Measurements from ENCODE around the gene TEF.
A peak's percentile ranks its signal among the peaks of the same experiment; 100 is the strongest.
"Not testable (repeated sequence)": the region's sequence is repeated elsewhere in the genome, so short reads cannot be mapped to it uniquely, and the experiment has no call there.

The TEF gene

GRCh38 chr22:41417622-41418390, 36.1 kb downstream of the TEF start:
- no peak for DNase-seq (ENCODE audit: extremely low read depth in 1 of 2, low read depth in 1 of 2)

- no peak for DNase-seq (ENCODE audit: extremely low read depth in 1 of 2, low read depth in 1 of 2)
Measured at GRCh38 chr22:41418717-41419116, 37.0 kb downstream of the TEF start.

DNA sequence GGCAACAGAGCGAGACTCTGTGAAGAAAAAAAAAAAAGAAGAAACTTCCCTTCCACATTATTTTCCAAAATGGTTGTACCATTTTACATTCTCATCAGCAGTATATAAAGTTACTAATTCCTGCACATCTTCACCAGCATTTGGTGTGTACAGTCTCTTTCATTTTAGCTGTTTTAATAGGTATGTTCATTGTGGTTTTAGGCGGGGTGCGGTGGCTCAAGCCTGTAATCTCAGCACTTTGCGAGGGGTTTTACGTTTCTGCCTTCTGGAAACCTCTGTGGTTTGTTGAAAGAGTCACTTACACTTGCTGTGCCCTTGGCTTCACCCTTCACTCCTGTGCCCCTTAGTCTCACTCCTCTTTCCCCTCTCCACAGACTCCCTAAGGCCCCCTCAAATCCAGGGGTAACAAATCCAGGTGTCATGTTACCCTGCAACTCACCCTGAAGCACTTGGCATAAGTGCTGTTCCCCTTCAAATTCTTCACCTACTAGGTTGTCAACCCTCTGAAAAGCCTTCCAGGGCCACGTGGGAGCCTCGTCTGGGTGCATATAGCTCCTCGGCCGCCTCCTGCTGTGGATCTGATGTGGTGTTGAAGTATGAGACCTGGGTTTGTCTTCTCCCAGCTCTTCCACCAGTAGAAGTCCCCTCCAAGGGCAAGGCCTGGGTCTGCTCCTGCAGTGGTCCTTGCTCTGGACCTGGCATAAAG, 44.1 kb downstream of the TEF start:
- no peak for DNase-seq (ENCODE audit: extremely low read depth in 1 of 2, low read depth in 1 of 2)

DNA sequence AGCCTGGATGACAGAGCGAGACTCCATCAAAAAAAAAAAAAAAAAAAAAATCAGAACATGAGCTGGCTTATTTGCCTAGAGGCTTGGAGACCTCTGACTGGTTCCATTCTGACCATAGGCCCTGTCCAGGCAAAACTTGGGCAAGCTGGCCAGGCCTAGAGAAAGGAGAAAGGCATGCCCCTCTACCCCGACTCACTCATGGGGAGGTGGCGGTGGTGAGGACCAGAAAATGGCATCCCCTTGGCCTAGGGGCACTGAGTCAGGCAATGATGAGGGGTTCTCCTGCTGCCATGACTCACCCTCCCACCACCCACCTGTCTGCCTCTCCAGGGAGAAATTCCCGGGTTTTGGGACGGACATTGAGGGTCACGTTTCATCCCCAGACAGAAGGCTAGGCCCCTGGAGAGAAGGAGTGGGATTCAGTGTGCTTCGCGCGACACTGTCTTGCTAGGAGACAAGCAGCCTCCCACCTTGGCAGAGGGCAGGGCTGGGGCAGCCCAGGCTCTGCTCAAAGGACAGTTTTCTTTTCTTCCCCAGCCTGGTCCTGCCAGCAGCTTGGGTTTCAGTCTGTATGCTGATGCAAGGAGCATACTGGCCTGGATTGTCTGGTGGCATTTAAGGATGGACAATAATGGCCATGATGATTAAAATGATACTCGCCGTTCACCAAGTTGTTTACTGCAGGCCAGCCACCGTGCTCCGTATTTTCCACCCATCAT, 47.6 kb downstream of the TEF start:
- DNase-seq (ENCODE audit: extremely low read depth in 1 of 2, low read depth in 1 of 2), result no peak

DNA sequence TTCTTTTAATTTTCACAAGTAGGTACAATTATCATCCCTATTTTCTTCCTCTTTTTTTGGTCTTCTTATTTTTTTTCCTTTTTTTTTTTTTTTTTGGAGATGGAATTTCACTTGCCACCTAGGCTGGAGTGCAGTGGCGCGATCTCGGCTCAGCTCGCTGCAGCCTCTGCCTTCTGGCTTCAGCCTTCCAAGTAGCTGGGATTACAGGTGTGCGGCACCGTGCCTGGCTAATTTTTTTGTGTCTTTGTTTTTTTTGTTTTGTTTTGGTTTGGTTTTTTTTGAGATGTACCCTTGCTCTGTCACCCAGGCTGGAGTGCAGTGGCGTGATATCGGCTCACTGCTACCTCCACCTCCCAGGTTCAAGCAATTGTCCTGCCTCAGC, 48.2 kb downstream of the TEF start:
- DNase-seq (ENCODE audit: extremely low read depth in 1 of 2, low read depth in 1 of 2), result no peak

GRCh38 chr22:41431656-41432055, 49.9 kb downstream of the TEF start:
- DNase-seq (ENCODE audit: extremely low read depth in 1 of 2, low read depth in 1 of 2), result no peak

DNA sequence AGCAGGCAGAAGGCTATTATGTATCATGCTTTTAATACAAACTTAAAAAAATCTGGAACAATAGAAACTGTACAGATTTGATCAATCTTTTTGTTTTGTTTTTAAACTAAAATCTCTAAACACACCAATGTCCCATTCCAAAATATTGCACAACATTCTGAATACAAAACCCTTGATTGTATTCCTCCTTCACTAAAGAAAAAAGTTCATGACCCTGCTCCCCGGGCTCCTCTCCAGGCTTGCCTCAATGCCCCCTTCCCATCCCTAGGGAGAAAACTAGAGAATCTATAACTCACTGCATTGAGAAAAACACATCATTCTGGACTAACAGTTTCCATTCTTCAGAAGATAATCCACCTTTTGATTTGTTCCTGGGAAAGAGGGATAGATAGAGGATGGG, 51.7 kb downstream of the TEF start:
- DNase-seq (ENCODE audit: extremely low read depth in 1 of 2, low read depth in 1 of 2), result not testable (repeated sequence)

DNA sequence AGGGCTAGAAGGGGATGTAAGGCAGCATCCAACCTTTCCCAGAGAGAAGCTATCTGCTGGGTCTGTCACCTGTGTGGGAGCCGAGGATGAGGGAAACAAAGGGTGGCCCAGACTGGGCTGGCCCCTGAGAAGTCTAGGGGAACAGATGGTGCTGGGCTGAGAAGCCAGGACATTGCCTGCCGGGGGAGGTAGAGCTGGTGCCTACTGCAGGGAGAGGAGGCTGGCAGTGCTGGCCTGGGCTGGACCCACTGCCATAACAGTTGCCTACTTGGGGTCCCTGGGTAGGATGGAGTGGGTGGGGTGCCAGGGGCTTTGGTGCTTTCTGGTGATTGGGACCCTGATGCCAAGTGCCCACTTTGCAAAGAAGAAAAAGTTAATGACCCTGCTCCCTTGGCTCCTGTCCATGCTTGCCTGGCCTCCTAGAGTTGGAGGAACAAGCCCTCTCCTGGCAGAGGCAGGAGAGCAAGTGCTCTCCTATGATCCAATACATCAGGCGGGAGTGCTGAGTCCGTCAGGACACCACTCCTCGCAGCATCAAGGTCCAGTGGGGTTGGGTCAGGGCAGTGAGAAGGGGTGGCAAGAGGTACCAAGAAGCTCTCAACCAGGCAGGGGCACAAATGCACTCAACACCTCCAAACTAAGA, 52.7 kb downstream of the TEF start:
- not testable (repeated sequence) for DNase-seq (ENCODE audit: extremely low read depth in 1 of 2, low read depth in 1 of 2)

GRCh38 chr22:41435560-41435959, 53.8 kb downstream of the TEF start:
- no peak for DNase-seq (ENCODE audit: extremely low read depth in 1 of 2, low read depth in 1 of 2)

- no peak for DNase-seq (ENCODE audit: extremely low read depth in 1 of 2, low read depth in 1 of 2)
Measured at GRCh38 chr22:41436322-41437113, 54.8 kb downstream of the TEF start.

- DNase-seq (ENCODE audit: extremely low read depth in 1 of 2, low read depth in 1 of 2), result no peak
Measured at GRCh38 chr22:41437198-41437597, 55.5 kb downstream of the TEF start.

DNA sequence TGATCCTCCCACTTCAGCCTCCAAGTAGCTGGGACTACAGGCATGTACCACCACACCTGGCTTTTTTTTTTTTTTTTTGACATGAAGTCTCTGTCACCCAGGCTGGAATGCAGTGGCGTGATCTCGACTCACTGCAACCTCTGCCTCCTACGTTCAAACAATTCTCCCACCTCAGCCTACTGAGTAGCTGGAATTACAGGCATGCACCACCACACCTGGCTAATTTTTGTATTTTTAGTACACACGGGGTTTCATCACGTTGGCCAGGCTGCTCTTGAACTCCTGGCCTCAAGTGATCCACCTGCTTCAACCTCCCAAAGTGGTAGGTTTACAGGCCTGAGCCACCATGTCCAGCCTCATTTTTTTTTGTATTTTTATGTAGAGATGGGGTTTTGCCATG, 58.8 kb downstream of the TEF start:
- DNase-seq (ENCODE audit: extremely low read depth in 1 of 2, low read depth in 1 of 2), result not testable (repeated sequence)

GRCh38 chr22:41442240-41442792, 60.6 kb downstream of the TEF start:
- no peak for DNase-seq (ENCODE audit: extremely low read depth in 1 of 2, low read depth in 1 of 2)

GRCh38 chr22:41444360-41445128, 62.8 kb downstream of the TEF start:
- DNase-seq (ENCODE audit: extremely low read depth in 1 of 2, low read depth in 1 of 2), result peak; percentile 81 to 91

DNA sequence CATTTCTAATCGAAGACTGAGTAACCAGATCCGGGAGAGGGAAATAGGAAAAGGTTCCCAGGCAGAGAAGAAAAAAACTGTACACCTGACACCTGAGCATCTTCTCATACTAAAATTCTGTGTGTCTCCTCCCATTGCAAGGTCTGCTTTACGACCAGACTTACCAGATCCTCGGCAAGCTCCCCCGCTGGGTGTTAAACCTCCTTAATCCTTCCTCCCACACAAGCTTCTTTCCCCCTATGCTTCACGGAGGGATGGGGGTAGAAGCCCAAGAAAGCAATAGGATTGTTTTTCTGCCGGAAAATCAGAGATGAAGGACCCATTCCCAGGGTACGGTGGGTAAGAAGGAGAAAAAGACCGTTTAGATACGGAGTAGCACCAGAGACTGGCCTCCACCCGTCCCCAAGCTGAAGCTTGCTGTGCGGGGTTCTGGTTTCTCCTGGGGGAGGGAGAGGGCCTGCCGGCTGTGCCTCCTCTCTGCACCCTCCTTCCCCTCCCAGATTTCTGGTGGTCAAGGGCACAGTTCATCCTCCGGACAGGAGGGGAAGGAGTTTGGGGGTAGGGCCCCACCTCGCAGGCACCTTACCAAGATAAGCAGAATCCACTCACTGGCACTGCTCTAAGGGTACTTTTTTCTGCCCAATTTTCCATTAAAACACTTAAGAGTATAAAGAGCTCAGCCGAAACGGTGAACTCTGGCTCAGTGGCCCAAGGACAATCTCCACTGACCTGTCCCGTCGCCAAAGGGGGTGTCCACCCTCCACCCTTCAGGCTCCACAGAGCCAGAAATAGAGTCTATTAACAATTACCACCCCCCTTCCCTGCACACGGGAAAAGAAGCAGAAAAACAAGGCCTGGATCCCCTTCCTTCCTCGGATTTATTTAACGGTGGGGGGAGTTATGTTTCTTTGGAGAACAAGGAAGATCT, 63.7 kb downstream of the TEF start:
- DNase-seq (ENCODE audit: extremely low read depth in 1 of 2, low read depth in 1 of 2), result no peak

GRCh38 chr22:41446057-41446501, 64.3 kb downstream of the TEF start:
- DNase-seq (ENCODE audit: extremely low read depth in 1 of 2, low read depth in 1 of 2), result no peak

GRCh38 chr22:41446639-41447434, 65.1 kb downstream of the TEF start, which contains the start of gene TOB2:
TSS of gene TOB2 (minus strand) at chr22:41446801. CDS start at chr22:41437345, 9,456 bp downstream.
- DNase-seq (ENCODE audit: extremely low read depth in 1 of 2, low read depth in 1 of 2), result peak; percentile 88 to 90
